GM12875 (cell line): Measurements from ENCODE around the gene C6orf52.
A peak's percentile ranks its signal among the peaks of the same experiment; 100 is the strongest.

Experiments used
- H3K4me3 ChIP-seq: one replicate; pipeline ENCODE4 v1.5.1; 2011; ENCODE audit warnings: low read depth, low read length, control low read depth
- CTCF ChIP-seq: IDR thresholded peaks from 2 replicates; pipeline ENCODE4 v1.5.1; 2011; ENCODE audit warnings: low read depth, mild to moderate bottlenecking, control low read depth, inconsistent platforms, low read length, moderate library complexity, borderline replicate concordance; ENCODE audit not compliant: insufficient read depth

The C6orf52 gene

DNA sequence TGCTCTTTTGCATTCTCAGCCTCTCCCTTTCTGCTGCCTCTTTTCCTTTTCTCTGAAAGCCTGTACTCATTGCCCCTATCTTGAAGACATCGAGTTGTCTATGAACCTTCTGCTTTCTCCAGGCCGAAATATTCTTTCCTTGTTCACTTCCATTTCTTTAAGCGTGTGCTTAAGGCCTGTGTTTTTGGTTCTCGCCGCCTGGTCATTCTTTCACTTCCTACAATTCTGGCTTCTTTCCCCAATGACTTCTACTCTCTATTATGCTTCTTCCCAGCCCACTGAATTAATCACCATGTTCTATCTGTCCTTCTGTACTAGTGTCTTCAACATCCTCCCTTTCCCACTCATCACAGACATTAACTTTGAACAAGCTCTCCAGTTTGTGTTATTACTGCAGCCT is 69.6 kb downstream of the C6orf52 start:
- TF ChIP-seq CTCF, result no peak

GRCh38 chr6:10621847-10622246 is 72.6 kb downstream of the C6orf52 start:
- no peak overlapping the region for H3K4me3 ChIP-seq
- TF ChIP-seq CTCF, result 0 out of 2 replicates have a peak, but pooled peaks have one; percentile 6

More for the DNA sequence above, 69.6 kb downstream of the C6orf52 start:
- H3K4me3 ChIP-seq, result no peak overlapping the region
